Central memory CD8-positive, alpha-beta T cell (primary cell): ENCODE data around the gene COP1.

ENCODE experiments used
- ATAC-seq: fragments of 150-1000 bp; cut with Tn5 transposase; replicated peaks from 2 replicates; pipeline ENCODE4 v1.10.0; 2022; ENCODE audit warnings: mild to moderate bottlenecking, moderate FRiP score, moderate number of reproducible peaks; ENCODE audit not compliant: poor library complexity, severe bottlenecking; ENCODE audit errors: extremely low read depth
- DNase-seq, 2 donors: peaks; one replicate each; pipeline ENCODE4 v3.0.0; 2021; ENCODE audit warnings: low spot score in 2 of 2
- H3K27ac Mint-ChIP-seq: one replicate; pipeline ENCODE4 v1.8.0; 2022; ENCODE audit warnings: low read depth, mild to moderate bottlenecking, moderate library complexity, mixed read lengths
- H3K27me3 Mint-ChIP-seq: one replicate; pipeline ENCODE4 v1.8.0; 2022; ENCODE audit warnings: mixed read lengths
- H3K36me3 Mint-ChIP-seq: one replicate; pipeline ENCODE4 v1.8.0; 2022; ENCODE audit warnings: mild to moderate bottlenecking, moderate library complexity, mixed read lengths; ENCODE audit not compliant: insufficient read depth
- H3K4me1 Mint-ChIP-seq: one replicate; pipeline ENCODE4 v1.8.0; 2022; ENCODE audit warnings: mixed read lengths
- H3K4me3 Mint-ChIP-seq: one replicate; pipeline ENCODE4 v1.8.0; 2022; ENCODE audit warnings: mild to moderate bottlenecking, moderate library complexity, mixed read lengths
- H3K9me3 Mint-ChIP-seq: one replicate; pipeline ENCODE4 v1.8.0; 2022; ENCODE audit warnings: mixed read lengths

Gene COP1

DNA sequence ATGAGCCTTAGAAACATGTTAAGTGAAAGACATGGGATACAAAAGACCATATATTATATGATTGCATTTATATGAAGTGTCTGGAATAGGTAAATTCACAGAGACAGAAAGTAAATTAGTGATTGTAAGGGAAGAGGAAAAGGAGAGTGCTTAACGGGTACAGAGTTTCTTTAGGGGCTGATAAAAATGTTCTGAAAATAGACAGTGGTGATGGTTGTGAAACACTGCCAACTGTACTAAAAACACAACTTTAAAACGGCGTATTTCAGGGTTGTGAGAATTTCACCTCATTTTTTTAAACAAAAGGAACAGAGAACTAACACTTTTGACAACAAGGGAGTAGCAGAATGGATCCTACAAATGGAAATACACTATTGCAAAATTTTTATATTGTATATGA lies 13.4 kb downstream of the COP1 start:
- peaks cover 73% of the 10 kb centered on the region for H3K4me1 Mint-ChIP-seq
- H3K36me3 Mint-ChIP-seq, result peaks cover 3% of the 10 kb centered on the region
- H3K9me3 Mint-ChIP-seq, result no peaks in the 10 kb centered on the region
- peak overlapping the region; percentile 32 for H3K27ac Mint-ChIP-seq
- DNase-seq (no peak), ATAC-seq (no peak)
- H3K4me3 Mint-ChIP-seq, result peak overlapping the region; percentile 33
- no peaks in the 10 kb centered on the region for H3K27me3 Mint-ChIP-seq

DNA sequence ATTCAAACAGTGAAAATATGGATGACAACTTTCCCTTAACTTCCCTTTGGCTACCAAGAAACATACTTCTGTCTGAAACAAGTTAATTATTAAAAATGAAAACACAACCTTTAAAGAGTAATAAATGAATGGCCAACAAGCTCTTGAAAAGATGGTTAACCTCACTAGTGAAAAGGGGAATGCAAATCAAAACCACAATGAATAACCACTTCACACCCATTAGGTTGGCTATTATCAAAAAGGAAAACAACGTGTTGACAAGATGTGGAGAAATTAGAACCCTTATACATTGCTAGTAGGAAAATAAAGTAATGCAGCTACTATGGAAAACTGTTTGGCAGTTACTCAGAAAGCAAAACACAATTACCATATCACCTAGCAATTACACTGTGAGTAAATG lies 14.1 kb downstream of the COP1 start:
- DNase-seq (no peak), ATAC-seq (no peak)
- H3K27me3 Mint-ChIP-seq, result no peaks in the 10 kb centered on the region
- no peak overlapping the region for H3K27ac Mint-ChIP-seq
- peak overlapping the region; percentile 24 for H3K4me3 Mint-ChIP-seq
- no peaks in the 10 kb centered on the region for H3K9me3 Mint-ChIP-seq
- H3K36me3 Mint-ChIP-seq, result peaks cover 3% of the 10 kb centered on the region
- H3K4me1 Mint-ChIP-seq, result peaks cover 75% of the 10 kb centered on the region

DNA sequence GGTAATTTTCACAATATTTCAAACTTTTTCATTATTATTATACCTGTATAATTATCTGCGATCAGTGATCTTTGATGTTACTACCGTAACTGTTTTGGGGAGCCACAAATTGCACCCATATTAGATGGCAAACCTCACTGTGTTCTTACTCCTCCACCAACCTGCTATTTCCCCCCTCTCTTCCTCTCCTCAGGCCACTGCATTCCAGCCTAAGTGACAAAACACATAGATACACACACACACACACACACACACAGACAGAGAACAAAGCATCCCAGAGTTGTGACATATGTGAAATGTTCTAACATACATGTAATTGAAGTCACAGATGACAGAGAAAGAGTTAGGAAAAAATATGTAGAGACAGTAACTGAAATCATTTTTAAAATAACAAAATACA lies 18.5 kb downstream of the COP1 start:
- no peak for ATAC-seq
- Mint-ChIP-seq H3K36me3 (no peaks in the 10 kb centered on the region), H3K4me3 (peak overlapping the region; percentile 5), H3K27ac (no peak overlapping the region), H3K27me3 (no peaks in the 10 kb centered on the region), H3K4me1 (peaks cover 67% of the 10 kb centered on the region), H3K9me3 (no peaks in the 10 kb centered on the region)
- no peak for DNase-seq

- H3K36me3 Mint-ChIP-seq, result peaks cover 3% of the 10 kb centered on the region
- H3K9me3 Mint-ChIP-seq, result no peaks in the 10 kb centered on the region
- DNase-seq (no peak), ATAC-seq (no peak)
- no peaks in the 10 kb centered on the region for H3K27me3 Mint-ChIP-seq
- H3K4me1 Mint-ChIP-seq, result peaks cover 56% of the 10 kb centered on the region
- no peak overlapping the region for H3K4me3 Mint-ChIP-seq
- no peak overlapping the region for H3K27ac Mint-ChIP-seq
These were observed 20.1 kb downstream of the COP1 start for GRCh38 chr1:176187001-176187400.

DNA sequence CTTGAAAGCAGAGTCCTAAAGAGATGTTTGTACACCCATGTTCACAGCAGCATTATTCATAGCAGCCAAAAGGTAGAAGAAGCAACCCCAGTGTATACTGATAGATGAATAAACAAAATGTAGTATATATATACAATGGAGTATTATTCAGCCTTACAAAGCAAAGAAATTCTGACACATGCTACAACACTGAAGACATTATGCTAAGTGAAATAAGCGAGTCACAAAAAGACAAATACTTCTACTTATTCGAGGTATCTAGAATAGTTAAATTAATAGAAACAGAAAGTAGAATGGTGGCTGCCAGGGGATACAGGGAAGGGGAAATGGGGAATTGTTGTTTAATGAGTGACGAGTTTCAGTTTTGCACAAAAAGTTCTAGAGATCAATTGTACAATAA lies 23.5 kb downstream of the COP1 start:
- H3K36me3 Mint-ChIP-seq, result peaks cover 13% of the 10 kb centered on the region
- ATAC-seq (no peak), DNase-seq (no peak)
- no peak overlapping the region for H3K4me3 Mint-ChIP-seq
- H3K27ac Mint-ChIP-seq, result peak overlapping the region; percentile 22
- H3K27me3 Mint-ChIP-seq, result no peaks in the 10 kb centered on the region
- no peaks in the 10 kb centered on the region for H3K9me3 Mint-ChIP-seq
- H3K4me1 Mint-ChIP-seq, result peaks cover 60% of the 10 kb centered on the region

DNA sequence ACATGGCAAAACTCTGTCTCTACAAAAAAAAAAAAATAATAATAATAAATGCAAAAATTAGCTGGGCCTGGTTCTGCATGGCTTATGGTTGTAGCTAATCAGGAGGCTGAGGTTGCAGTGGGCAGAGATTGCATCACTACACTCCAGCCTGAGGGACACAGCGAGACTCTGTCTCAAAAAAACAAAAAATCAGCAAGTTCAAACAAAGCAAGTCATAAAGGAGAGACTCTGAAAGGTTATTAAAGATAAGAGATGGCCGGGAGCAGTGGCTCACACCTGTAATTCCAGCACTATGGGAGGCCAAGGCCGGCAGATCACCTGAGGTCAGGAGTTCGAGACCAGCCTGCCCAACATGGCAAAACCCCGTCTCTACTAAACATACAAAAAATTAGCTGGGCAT lies 28.8 kb downstream of the COP1 start:
- Mint-ChIP-seq H3K9me3 (no peaks in the 10 kb centered on the region), H3K27me3 (no peaks in the 10 kb centered on the region), H3K36me3 (peaks cover 27% of the 10 kb centered on the region), H3K4me1 (peaks cover 40% of the 10 kb centered on the region), H3K27ac (peak overlapping the region; percentile 81), H3K4me3 (no peak overlapping the region)
- ATAC-seq (no peak), DNase-seq (no peak)

- Mint-ChIP-seq H3K9me3 (no peaks in the 10 kb centered on the region), H3K36me3 (peaks cover 33% of the 10 kb centered on the region), H3K27me3 (no peaks in the 10 kb centered on the region), H3K4me1 (peaks cover 40% of the 10 kb centered on the region), H3K27ac (peak overlapping the region; percentile 81), H3K4me3 (no peak overlapping the region)
- ATAC-seq (peak; percentile 28), DNase-seq (no peak)
These were observed 29.3 kb downstream of the COP1 start for GRCh38 chr1:176177764-176178163.

DNA sequence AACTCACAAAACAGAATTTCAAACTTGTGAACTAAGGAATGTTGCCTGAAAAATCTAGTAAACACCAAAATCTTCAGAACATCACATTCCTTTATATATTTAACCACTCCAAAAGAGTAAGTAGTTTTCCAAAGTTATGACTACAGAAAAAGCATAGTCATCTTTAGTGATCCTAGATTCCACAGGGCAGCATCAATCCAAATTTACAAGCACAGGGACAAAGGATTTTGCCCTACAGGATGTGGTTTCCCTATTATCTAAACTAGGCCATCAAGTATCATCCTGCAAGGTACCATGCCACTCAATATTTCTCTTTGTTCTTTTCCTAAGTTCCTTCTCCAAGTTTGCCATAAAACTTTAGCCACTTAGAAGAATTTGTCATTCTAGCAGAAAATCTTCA lies 33.0 kb downstream of the COP1 start:
- DNase-seq (no peak), ATAC-seq (no peak)
- no peak overlapping the region for H3K27ac Mint-ChIP-seq
- peaks cover 29% of the 10 kb centered on the region for H3K4me1 Mint-ChIP-seq
- H3K9me3 Mint-ChIP-seq, result no peaks in the 10 kb centered on the region
- H3K36me3 Mint-ChIP-seq, result peaks cover 32% of the 10 kb centered on the region
- H3K27me3 Mint-ChIP-seq, result no peaks in the 10 kb centered on the region
- H3K4me3 Mint-ChIP-seq, result no peak overlapping the region

GRCh38 chr1:176172215-176172614 lies 34.9 kb downstream of the COP1 start:
- DNase-seq, result no peak
- H3K36me3 Mint-ChIP-seq, result peaks cover 35% of the 10 kb centered on the region
- no peaks in the 10 kb centered on the region for H3K9me3 Mint-ChIP-seq
- H3K4me3 Mint-ChIP-seq, result no peak overlapping the region
- H3K27me3 Mint-ChIP-seq, result no peaks in the 10 kb centered on the region
- H3K27ac Mint-ChIP-seq, result no peak overlapping the region
- no peak for ATAC-seq
- H3K4me1 Mint-ChIP-seq, result peaks cover 21% of the 10 kb centered on the region

DNA sequence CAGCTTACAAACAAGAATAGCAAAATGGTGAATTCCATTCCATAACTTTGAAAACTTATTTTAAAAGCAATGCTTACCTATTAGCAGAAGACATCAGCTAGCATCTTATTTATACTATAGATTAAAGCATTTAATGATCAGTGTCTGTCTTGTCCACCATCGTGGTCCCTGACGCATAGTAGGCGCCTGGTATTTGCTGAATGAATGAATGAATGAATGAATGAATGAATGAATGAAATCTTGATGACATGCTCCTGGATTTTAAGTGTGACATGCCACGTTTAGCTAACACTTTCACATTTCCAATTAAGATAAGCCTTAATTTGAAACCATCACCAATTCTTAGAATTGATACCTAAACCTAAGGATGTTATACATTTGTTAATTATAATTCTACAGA lies 39.9 kb downstream of the COP1 start:
- Mint-ChIP-seq H3K36me3 (peaks cover 18% of the 10 kb centered on the region), H3K27ac (no peak overlapping the region), H3K4me1 (peaks cover 29% of the 10 kb centered on the region), H3K4me3 (no peak overlapping the region), H3K9me3 (no peaks in the 10 kb centered on the region), H3K27me3 (no peaks in the 10 kb centered on the region)
- no peak for DNase-seq
- ATAC-seq, result no peak

- ATAC-seq (no peak), DNase-seq (no peak)
- H3K36me3 Mint-ChIP-seq, result peaks cover 25% of the 10 kb centered on the region
- no peaks in the 10 kb centered on the region for H3K27me3 Mint-ChIP-seq
- H3K27ac Mint-ChIP-seq, result no peak overlapping the region
- peaks cover 45% of the 10 kb centered on the region for H3K4me1 Mint-ChIP-seq
- H3K9me3 Mint-ChIP-seq, result no peaks in the 10 kb centered on the region
- H3K4me3 Mint-ChIP-seq, result no peak overlapping the region
These were observed 41.5 kb downstream of the COP1 start for GRCh38 chr1:176165573-176165972.

GRCh38 chr1:176164014-176164678 lies 42.9 kb downstream of the COP1 start:
- ATAC-seq, result no peak
- H3K36me3 Mint-ChIP-seq, result peaks cover 21% of the 10 kb centered on the region

DNA sequence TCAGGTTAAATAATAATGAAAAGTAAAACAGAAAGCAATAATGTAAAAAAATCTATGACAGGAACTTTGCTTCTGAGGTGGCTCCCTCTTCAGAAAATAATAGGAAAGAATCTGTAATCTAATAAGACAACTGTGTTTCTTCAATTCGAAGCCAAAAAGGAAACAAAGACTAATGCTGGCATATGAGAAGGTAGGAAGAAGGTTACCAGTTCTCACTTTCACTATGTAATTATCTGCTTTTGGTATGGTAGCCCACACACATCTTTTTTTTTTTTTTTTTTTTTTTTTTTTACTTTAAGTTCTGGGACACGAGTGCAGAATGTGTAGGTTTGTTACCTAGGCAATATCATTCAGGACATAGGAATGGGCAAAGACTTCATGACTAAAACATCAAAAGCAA lies 47.1 kb downstream of the COP1 start:
- peaks cover 22% of the 10 kb centered on the region for H3K36me3 Mint-ChIP-seq
- H3K4me3 Mint-ChIP-seq, result no peak overlapping the region
- ATAC-seq (no peak), DNase-seq (no peak)
- H3K9me3 Mint-ChIP-seq, result peaks cover 5% of the 10 kb centered on the region
- peak overlapping the region; percentile 41 for H3K27ac Mint-ChIP-seq
- no peaks in the 10 kb centered on the region for H3K27me3 Mint-ChIP-seq
- peaks cover 48% of the 10 kb centered on the region for H3K4me1 Mint-ChIP-seq

More at GRCh38 chr1:176164014-176164678, 42.9 kb downstream of the COP1 start:
- DNase-seq, result no peak
- peaks cover 49% of the 10 kb centered on the region for H3K4me1 Mint-ChIP-seq
- H3K9me3 Mint-ChIP-seq, result no peaks in the 10 kb centered on the region
- H3K27me3 Mint-ChIP-seq, result no peaks in the 10 kb centered on the region
- H3K27ac Mint-ChIP-seq, result no peak overlapping the region
- no peak overlapping the region for H3K4me3 Mint-ChIP-seq
